Pancreas (tissue), 10 donors: Measurements from ENCODE around the gene SMIM9. TPM values are rescaled to one million over a fixed set of nuclear protein-coding genes. Genes with fewer than 3 reads are reported as not detected.
A peak's percentile ranks its signal among the peaks of the same experiment; 100 is the strongest.

Experiments used
- ATAC-seq, 4 donors: fragments of 200-7000 bp; cut with Tn5 transposase; one replicate each; pipeline versions ENCODE4 v1.8.0 to v1.9.1; 2020; ENCODE audit warnings: mild to moderate bottlenecking in 4 of 4, moderate library complexity in 4 of 4
- DNase-seq, 6 donors: peaks; one replicate each; pipeline ENCODE4 v3.0.0-alpha.2; 2020
- FAIRE-seq: peaks from 2 replicates; lab custom pipeline; 2012; peaks lifted over from hg19 to GRCh38; lab: Jason Lieb, UNC
- H3K27ac ChIP-seq, 4 donors: fragments of 200-600 bp; sonication (generic); 1 replicate in 3 of 4; 2 replicates in 1 of 4; pipeline versions ENCODE4 v1.5.0 to v1.8.0; 2020
- H3K27me3 ChIP-seq, 4 donors: fragments of 200-600 bp; one replicate each; pipeline ENCODE4 v1.8.0; 2021
- H3K36me3 ChIP-seq, 3 donors: fragments of 200-600 bp; sonication (generic) in 1 of 3; one replicate each; pipeline versions ENCODE4 v1.5.0 to v1.8.0; 2020 to 2021
- H3K4me1 ChIP-seq, 3 donors: fragments of 200-600 bp; one replicate each; pipeline ENCODE4 v1.8.0; 2021
- H3K4me3 ChIP-seq, 4 donors: fragments of 200-600 bp; sonication (generic) in 2 of 4; one replicate each; pipeline versions ENCODE4 v1.5.0 to v1.8.0; 2020 to 2021
- H3K9me3 ChIP-seq, 4 donors: fragments of 200-600 bp; one replicate each; pipeline ENCODE4 v1.8.0; 2021
- WGBS, 2 donors: extraction: QIAGEN DNeasy Blood & Tissue Kit; methylation state at CpG; one replicate each; pipeline ENCODE4 v1.1.7; 2013; 5-methylcytosine and 5-hydroxymethylcytosine counted together
- intact Hi-C, 3 donors: fragments of 100-400 bp; cut with DNase I; formaldehyde crosslinking; loops; one replicate each; pipeline versions ENCODE4 v1.11.1 to v1.14.2; 2022
- polyA plus RNA-seq, 2 donors: library from polyadenylated mRNA; stranded (reverse); fragments of 200-250 nt; gene quantifications; one replicate each; pipeline ENCODE4 v1.2.3, GENCODE V29; 2013
- total RNA-seq, 6 donors: library from RNA; stranded (reverse); fragmentation: NEBNext Ultra II Directional in 4 of 6; extraction: Animal tissue kit (Norgen Biotek cat#: 25700) in 4 of 6; gene quantifications; one replicate each; pipeline versions ENCODE4 v1.2.1 to v1.2.4, GENCODE V29; 2021 to 2023
- TF ChIP-seq, protein P1 (sequence below), 4 donors: fragments of 200-600 bp; sonication (generic) in 3 of 4; IDR thresholded peaks; one replicate each; pipeline versions ENCODE4 v1.5.0 to v1.8.0; 2021; ENCODE audit warnings: antibody characterized with exemption in 4 of 4
- donor health status: healthy with polysubstance abuse.
- donor health status: DM: no; HTN: no; CAD: no; lungs with moderate emphysema.
- donor health status: DM: no; HTN: no; CAD: no.
- donor health status: control.
- donor health status: control.
- donor health status: Bipolar disorder and iron deficiency.
- donor health status: DM: yes; HTN: yes; CAD: no.
- donor health status: DM: no; HTN: no; CAD: no.
- donor health status: DM: no; HTN: no; CAD: no.
- donor health status: DM: yes; HTN: yes; CAD: no.

Gene SMIM9
- total and polyA plus RNA-seq, 8 donors: not detected

DNA sequence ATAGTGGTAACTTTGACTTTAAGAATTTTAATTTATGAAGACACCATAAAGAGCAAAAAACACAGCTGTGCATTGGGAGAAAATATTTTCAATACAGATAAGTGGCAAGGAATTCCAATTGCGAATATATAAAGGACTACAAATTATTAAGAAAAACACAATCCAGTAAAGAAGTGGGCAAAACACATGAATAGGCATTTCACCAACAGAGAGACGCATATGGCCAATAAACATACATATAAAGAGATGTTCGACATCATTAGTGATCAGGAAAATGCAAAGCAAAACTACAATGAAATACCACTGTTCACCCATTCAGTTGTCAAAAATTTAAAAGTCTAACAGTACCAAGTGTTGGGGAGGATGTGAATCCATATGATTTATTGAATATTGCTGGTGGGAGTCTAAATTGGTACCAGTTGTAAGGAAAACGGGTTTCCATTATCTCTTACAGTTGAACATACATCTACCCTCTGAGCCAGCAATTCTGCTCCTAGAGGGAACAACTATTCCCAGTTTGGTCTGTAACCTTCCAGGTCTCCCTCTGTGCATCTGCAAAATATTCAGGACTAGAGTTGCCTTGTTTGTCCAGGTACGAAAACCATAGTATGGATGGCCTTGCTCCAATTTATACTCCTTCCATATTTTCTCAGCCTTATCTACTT is 27.5 kb downstream of the SMIM9 start:
- ATAC-seq: no peak

DNA sequence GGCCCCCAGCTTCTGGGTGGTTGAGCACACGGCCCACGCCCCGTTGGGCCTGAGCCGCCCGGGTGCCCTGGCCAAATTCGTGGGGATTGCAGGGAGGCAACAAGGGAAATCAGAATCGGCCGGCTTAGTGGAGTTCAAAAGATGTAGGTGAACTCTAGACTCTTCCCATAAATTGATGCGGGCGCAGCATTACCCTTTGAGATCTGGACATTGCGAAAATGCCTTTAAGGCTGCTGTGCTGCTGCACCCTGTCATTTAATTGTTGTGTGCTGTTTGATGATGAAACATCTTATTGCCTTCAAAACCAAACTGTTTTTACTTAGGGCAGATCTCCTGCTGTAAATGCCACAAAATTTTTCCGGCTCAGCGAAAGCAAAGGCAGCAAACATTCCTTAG is 28.8 kb downstream of the SMIM9 start:
- no peak for FAIRE-seq
- TF ChIP-seq, protein P1, sequence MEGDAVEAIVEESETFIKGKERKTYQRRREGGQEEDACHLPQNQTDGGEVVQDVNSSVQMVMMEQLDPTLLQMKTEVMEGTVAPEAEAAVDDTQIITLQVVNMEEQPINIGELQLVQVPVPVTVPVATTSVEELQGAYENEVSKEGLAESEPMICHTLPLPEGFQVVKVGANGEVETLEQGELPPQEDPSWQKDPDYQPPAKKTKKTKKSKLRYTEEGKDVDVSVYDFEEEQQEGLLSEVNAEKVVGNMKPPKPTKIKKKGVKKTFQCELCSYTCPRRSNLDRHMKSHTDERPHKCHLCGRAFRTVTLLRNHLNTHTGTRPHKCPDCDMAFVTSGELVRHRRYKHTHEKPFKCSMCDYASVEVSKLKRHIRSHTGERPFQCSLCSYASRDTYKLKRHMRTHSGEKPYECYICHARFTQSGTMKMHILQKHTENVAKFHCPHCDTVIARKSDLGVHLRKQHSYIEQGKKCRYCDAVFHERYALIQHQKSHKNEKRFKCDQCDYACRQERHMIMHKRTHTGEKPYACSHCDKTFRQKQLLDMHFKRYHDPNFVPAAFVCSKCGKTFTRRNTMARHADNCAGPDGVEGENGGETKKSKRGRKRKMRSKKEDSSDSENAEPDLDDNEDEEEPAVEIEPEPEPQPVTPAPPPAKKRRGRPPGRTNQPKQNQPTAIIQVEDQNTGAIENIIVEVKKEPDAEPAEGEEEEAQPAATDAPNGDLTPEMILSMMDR (IDR thresholded peaks at IDR 0.05): no peak
- WGBS, 2 donors: 2 to 35% methylated on average over 13 of the region's 13 CpGs
- peak overlapping the region in 3 of 4 donors; percentile 6 to 64 (median 48) for H3K4me3 ChIP-seq
- ATAC-seq: peak; percentile 8 to 38 (median 14)
- peak overlapping the region in 1 of 4 donors; percentile 51 for H3K27ac ChIP-seq
- no peaks in the 10 kb centered on the region for H3K9me3 ChIP-seq
- no peaks in the 10 kb centered on the region for H3K36me3 ChIP-seq
- DNase-seq: no peak
- intact Hi-C loops: no loop called here
- no peaks in the 10 kb centered on the region for H3K27me3 ChIP-seq
- peaks cover 0 to 8% (median 3%) of the 10 kb centered on the region in 3 donors for H3K4me1 ChIP-seq

More for the DNA sequence above, 27.5 kb downstream of the SMIM9 start:
- Histone ChIP-seq H3K36me3 (no peaks in the 10 kb centered on the region), H3K9me3 (no peaks in the 10 kb centered on the region), H3K4me3 (no peak overlapping the region), H3K27me3 (no peaks in the 10 kb centered on the region), H3K27ac (no peak overlapping the region), H3K4me1 (no peaks in the 10 kb centered on the region)
- TF ChIP-seq, protein P1 (IDR thresholded peaks at IDR 0.05): no peak
- WGBS, 2 donors: 73 to 88% methylated on average over 5 of the region's 5 CpGs
- intact Hi-C loops: no loop called here
- FAIRE-seq (no peak), DNase-seq (no peak)

DNA sequence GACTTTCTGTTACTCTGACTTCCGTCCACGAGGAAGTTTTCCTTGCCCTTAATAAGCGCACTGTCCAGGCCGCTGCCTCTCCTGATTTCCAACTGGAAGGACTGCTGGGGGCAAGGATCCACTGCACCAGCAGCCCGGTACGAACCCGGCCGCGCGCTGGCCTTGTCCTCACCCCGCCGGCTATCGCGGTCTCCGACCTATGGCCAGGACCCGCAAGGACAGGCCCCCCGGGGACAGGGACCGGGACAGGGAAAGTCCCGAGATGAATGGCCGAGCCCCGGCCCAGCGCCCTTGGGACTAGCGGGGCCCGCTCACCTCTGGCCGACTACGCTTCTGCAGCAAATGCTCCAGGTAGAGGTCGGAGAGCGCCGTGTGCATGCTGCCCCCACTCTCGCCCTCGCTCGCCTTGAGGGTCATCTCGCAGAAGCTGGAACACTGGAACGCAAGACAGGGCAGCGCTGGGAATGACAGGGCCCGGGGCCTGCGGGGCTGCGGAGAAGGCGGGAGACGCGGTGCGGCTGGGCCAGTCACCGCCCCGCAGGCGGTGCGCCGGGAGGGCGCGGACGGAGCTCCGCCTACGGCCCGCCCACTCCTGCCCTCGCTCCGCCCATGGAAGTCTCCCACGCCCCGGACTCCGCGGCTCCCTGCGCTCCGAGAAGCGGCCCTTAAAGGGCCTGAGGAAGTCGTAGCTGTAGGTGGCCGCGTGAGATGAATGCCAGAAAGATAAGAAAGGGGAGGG is 29.3 kb downstream of the SMIM9 start, which contains the start of gene MPP1:
Gene MPP1 (minus strand): TSS at position 529 of the 739 bp plus-strand sequence. CDS start 112 bp downstream, at position 417.
- H3K4me3 ChIP-seq: peak within 1 kb of the TSS; percentile 6 to 64 (median 32)
- peaks cover 0 to 11% (median 9%) of the 10 kb centered on the region in 3 donors for H3K4me1 ChIP-seq
- peak; percentile 97 to 99 (median 98) for ATAC-seq
- H3K27me3 ChIP-seq: no peaks in the 10 kb centered on the region
- H3K9me3 ChIP-seq: no peaks in the 10 kb centered on the region
- no peak for FAIRE-seq
- H3K36me3 ChIP-seq: no peaks in the 10 kb centered on the region
- H3K27ac ChIP-seq: peak within 1 kb of the TSS in 2 of 4 donors; percentile 20 to 51
- intact Hi-C loops: no loop called here
- WGBS, 2 donors: 0 to 31% methylated on average over 46 to 65 of the region's 65 CpGs
- peak; percentile 68 to 88 (median 82) for DNase-seq
- TF ChIP-seq, protein P1 (IDR thresholded peaks at IDR 0.05): no peak

DNA sequence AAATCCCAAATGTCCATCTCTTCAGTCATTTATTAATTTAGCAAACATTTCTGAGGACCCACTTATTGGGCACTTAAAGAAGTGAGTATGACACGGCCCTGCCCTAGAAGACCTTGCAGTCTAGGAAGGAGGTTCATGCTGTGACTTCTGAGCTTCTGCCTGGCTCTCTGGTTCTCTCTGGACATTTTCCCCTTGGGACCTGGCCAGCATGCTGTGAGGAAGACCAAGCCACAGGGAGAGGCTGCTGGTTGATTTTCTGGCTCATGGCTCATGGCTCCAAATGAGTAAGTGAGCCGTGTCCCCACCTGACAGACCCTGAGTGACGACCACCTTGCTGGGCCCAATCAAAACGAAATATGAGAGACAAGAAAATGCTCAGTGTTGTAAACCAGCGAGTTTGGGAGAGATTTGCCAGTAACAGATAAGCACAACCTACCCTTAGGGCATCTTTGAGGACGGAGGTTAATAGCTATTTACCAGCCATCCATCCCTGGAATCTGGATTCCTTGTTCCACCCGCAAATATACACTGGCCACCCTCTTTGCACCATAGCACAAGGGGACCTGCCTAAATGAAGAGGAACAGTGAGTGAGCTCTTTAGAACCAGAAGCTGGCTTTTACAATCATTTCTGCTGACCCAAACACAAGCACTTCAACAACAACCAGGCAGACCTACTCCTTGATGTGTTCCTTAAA is 30.1 kb downstream of the SMIM9 start:
- TF ChIP-seq, protein P1 (IDR thresholded peaks at IDR 0.05): no peak
- Histone ChIP-seq H3K27ac (peak overlapping the region in 2 of 4 donors; percentile 20 to 51), H3K4me3 (peak overlapping the region; percentile 6 to 64 (median 32)), H3K4me1 (peaks cover 0 to 18% (median 10%) of the 10 kb centered on the region in 3 donors), H3K9me3 (no peaks in the 10 kb centered on the region), H3K36me3 (no peaks in the 10 kb centered on the region), H3K27me3 (no peaks in the 10 kb centered on the region)
- DNase-seq: no peak
- intact Hi-C loops: no loop called here
- ATAC-seq: no peak
- WGBS, 2 donors: 17 to 27% methylated on average over 7 of the region's 7 CpGs
- no peak for FAIRE-seq
